Mucosa of descending colon (tissue), 3 donors: ENCODE data around the gene TAS2R16. TPM values are rescaled to one million over a fixed set of nuclear protein-coding genes. Genes with fewer than 3 reads are reported as not detected.
"Not testable (repeated sequence)": the region's sequence is repeated elsewhere in the genome, so short reads cannot be mapped to it uniquely, and the experiment has no call there.

Source experiments
- ATAC-seq: fragments of 200-7000 bp; cut with Tn5 transposase; one replicate; pipeline ENCODE4 v1.9.1; 2020; ENCODE audit warnings: mild to moderate bottlenecking, moderate library complexity
- DNase-seq, 3 donors: peaks; one replicate each; pipeline ENCODE4 v3.0.0-alpha.2; 2020
- H3K36me3 ChIP-seq: fragments of 200-600 bp; one replicate; pipeline ENCODE4 v1.8.0; 2021; ENCODE audit warnings: low read depth, mild to moderate bottlenecking
- H3K4me1 ChIP-seq: fragments of 200-600 bp; one replicate; pipeline ENCODE4 v1.8.0; 2021; ENCODE audit warnings: low read depth, mild to moderate bottlenecking
- H3K4me3 ChIP-seq: fragments of 200-600 bp; one replicate; pipeline ENCODE4 v1.8.0; 2021; ENCODE audit warnings: mild to moderate bottlenecking
- H3K9me3 ChIP-seq: fragments of 200-600 bp; one replicate; pipeline ENCODE4 v1.8.0; 2021; ENCODE audit warnings: mild to moderate bottlenecking
- CTCF ChIP-seq: fragments of 200-600 bp; IDR thresholded peaks from one replicate; pipeline ENCODE4 v1.8.0; 2022; ENCODE audit warnings: antibody characterized with exemption, mild to moderate bottlenecking
- intact Hi-C, 2 donors: fragments of 100-400 bp; cut with DNase I in 1 of 2; cut with micrococcal nuclease in 1 of 2; formaldehyde crosslinking; loops; one replicate each; pipeline versions ENCODE4 v1.11.0 to v1.11.1; 2022; cut with DNase I, micrococcal nuclease
- total RNA-seq, 3 donors: library from RNA; stranded (reverse); fragmentation: NEBNext Ultra II Directional in 2 of 3; extraction: Animal tissue kit (Norgen Biotek cat#: 25700) in 2 of 3; gene quantifications; one replicate each; pipeline versions ENCODE4 v1.2.1 to v1.2.4, GENCODE V29; 2021 to 2023
- donor health status: DM: no; HTN: no; CAD: no; lungs with moderate emphysema.
- donor health status: DM: no; HTN: no; CAD: no.
- donor health status: DM: no; HTN: yes; CAD: no.

Gene TAS2R16
- total RNA-seq, 3 donors from 2014 or later = not detected

DNA sequence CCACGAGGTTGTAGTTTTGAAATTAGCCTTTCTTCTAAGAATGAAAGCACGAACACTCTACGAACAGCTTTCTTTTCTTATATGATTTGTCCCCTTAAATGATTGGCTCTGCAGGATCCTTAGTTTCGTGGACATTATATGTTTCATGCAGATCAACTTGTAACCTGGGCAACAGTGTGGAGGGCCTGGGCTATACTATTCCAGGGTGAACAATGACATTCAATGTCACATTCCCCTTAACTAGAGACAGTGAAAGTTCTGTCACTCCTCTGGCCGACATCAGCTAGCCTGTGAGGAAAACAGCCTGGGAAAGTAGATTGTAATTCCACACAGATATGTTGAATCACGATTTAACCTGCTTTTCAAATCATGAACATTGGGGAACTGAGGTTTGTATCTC lies 23.4 kb downstream of the TAS2R16 start:
- no peak for TF ChIP-seq CTCF
- H3K9me3 ChIP-seq = no peaks in the 10 kb centered on the region
- H3K36me3 ChIP-seq = no peaks in the 10 kb centered on the region
- intact Hi-C loops = no loop called here
- DNase-seq (no peak), ATAC-seq (no peak)
- H3K4me1 ChIP-seq = no peaks in the 10 kb centered on the region
- no peak overlapping the region for H3K4me3 ChIP-seq

- TF ChIP-seq CTCF = no peak
- Histone ChIP-seq H3K36me3 (no peaks in the 10 kb centered on the region), H3K4me1 (no peaks in the 10 kb centered on the region), H3K9me3 (no peaks in the 10 kb centered on the region), H3K4me3 (no peak overlapping the region)
- intact Hi-C loops = no loop called here
- ATAC-seq (no peak), DNase-seq (no peak)
These were observed 24.5 kb downstream of the TAS2R16 start for GRCh38 chr7:122970740-122971725.

- no peak for ATAC-seq
- DNase-seq = no peak
- TF ChIP-seq CTCF = no peak
- no peaks in the 10 kb centered on the region for H3K9me3 ChIP-seq
- H3K4me3 ChIP-seq = no peak overlapping the region
- H3K36me3 ChIP-seq = no peaks in the 10 kb centered on the region
- intact Hi-C loops = no loop called here
- no peaks in the 10 kb centered on the region for H3K4me1 ChIP-seq
These were observed 27.1 kb downstream of the TAS2R16 start for GRCh38 chr7:122968389-122968788.

GRCh38 chr7:122965306-122965705 lies 30.2 kb downstream of the TAS2R16 start:
- Histone ChIP-seq H3K36me3 (no peaks in the 10 kb centered on the region), H3K4me3 (no peak overlapping the region), H3K9me3 (no peaks in the 10 kb centered on the region), H3K4me1 (no peaks in the 10 kb centered on the region)
- intact Hi-C loops = no loop called here
- DNase-seq (no peak), ATAC-seq (no peak)
- no peak for TF ChIP-seq CTCF

DNA sequence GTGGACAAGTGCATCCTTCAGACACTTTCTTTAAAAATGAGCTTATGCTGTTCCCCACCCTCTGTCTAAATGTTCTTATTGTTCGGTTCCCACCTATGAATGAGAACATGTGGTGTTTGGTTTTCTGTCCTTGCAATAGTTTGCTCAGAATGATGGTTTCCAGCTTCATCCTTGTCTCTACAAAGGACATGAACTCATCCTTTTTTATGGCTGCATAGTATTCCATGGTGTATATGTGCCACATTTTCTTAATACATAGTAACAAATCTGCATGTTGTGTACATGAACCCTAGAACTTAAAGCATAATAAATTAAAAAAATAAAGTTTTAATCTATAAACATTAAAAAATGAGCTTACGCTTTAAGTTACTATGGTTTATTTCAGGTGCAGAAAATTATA lies 41.8 kb downstream of the TAS2R16 start:
- H3K36me3 ChIP-seq, H3K9me3 ChIP-seq, H3K4me3 ChIP-seq, intact Hi-C loops, DNase-seq, ATAC-seq, H3K4me1 ChIP-seq: not testable (repeated sequence)

DNA sequence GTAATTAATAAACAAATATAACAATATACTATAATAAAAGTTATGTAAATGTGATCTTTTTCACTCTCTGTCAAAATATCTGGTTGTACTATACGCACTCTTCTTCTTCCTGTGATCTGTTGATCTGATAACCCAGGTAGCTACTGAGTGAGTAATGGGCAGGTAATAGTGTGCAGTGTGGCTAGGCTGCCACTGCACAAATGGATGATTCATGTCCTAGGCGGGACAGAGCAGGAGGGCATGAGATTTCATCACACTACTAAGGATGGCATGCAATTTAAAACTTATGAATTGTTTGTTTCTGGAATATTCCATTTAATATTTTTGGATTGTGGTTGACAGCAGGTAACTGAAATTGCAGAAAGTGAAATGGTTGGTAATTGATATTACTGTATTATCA lies 44.5 kb downstream of the TAS2R16 start:
- Histone ChIP-seq H3K9me3 (no peaks in the 10 kb centered on the region), H3K4me3 (no peak overlapping the region), H3K4me1 (no peaks in the 10 kb centered on the region), H3K36me3 (no peaks in the 10 kb centered on the region)
- ATAC-seq (no peak), DNase-seq (no peak)
- intact Hi-C loops = no loop called here
- no peak for TF ChIP-seq CTCF
